Natural killer cell treated with Interleukin-12 subunit alpha and Interleukin-12 subunit beta and Interleukin-15 and Interleukin-18, amount 100 ng/mL, for 72 hours (primary cell): ENCODE data around the gene PRKAR1B. TPM values are rescaled to one million over a fixed set of nuclear protein-coding genes. Genes with fewer than 3 reads are reported as not detected.

Source experiments
- ATAC-seq, 2 donors: fragments of 150-1000 bp; cut with Tn5 transposase in 1 of 2; sonication (Bioruptor Pico), chemical (Tn5 transposase) in 1 of 2; 2 replicates each; pipeline ENCODE4 v1.10.0; 2021
- DNase-seq: peaks from one replicate; pipeline ENCODE4 v3.0.0; 2022; ENCODE audit warnings: low spot score
- H3K27ac Mint-ChIP-seq, 2 donors: 1 replicate in 1 of 2; 2 replicates in 1 of 2; pipeline ENCODE4 v1.8.0; 2022; ENCODE audit warnings: mixed read lengths in 2 of 2, mild to moderate bottlenecking in 1 of 2, moderate library complexity in 1 of 2
- H3K27me3 Mint-ChIP-seq, 2 donors: 1 replicate in 1 of 2; 2 replicates in 1 of 2; pipeline ENCODE4 v1.8.0; 2022; ENCODE audit warnings: mixed read lengths in 2 of 2
- H3K36me3 Mint-ChIP-seq: one replicate; pipeline ENCODE4 v1.8.0; 2022; ENCODE audit warnings: mixed read lengths
- H3K4me1 Mint-ChIP-seq, 2 donors: 1 replicate in 1 of 2; 2 replicates in 1 of 2; pipeline ENCODE4 v1.8.0; 2022; ENCODE audit warnings: low read depth in 2 of 2, mixed read lengths in 2 of 2, mild to moderate bottlenecking in 1 of 2
- H3K4me3 Mint-ChIP-seq: one replicate; pipeline ENCODE4 v1.8.0; 2022; ENCODE audit warnings: mixed read lengths
- H3K9me3 Mint-ChIP-seq: 2 replicates; pipeline ENCODE4 v1.8.0; 2022; ENCODE audit warnings: mixed read lengths
- total RNA-seq, 2 donors: library from RNA; stranded (reverse); gene quantifications; one replicate each; pipeline ENCODE4 v1.2.3, GENCODE V29; 2022

PRKAR1B gene
- total RNA-seq, 2 donors from 2014 or later: 9.8 to 31.9 TPM

- H3K4me1 Mint-ChIP-seq: peaks cover 42 to 52% of the 10 kb centered on the region in 2 donors
- H3K36me3 Mint-ChIP-seq: no peaks in the 10 kb centered on the region
- H3K27ac Mint-ChIP-seq: peak overlapping the region; percentile 97 to 100
- DNase-seq: peak; percentile 97
- ATAC-seq: peak; percentile 81 to 87
- H3K4me3 Mint-ChIP-seq: peak overlapping the region; percentile 88
- H3K27me3 Mint-ChIP-seq: no peaks in the 10 kb centered on the region
- H3K9me3 Mint-ChIP-seq: no peaks in the 10 kb centered on the region
Measured at GRCh38 chr7:604001-604883, 122.8 kb downstream of the PRKAR1B start.

- Mint-ChIP-seq H3K27me3 (no peaks in the 10 kb centered on the region), H3K9me3 (no peaks in the 10 kb centered on the region), H3K4me1 (peaks cover 40 to 52% of the 10 kb centered on the region in 2 donors), H3K27ac (peak overlapping the region; percentile 97 to 100), H3K4me3 (peak overlapping the region; percentile 88), H3K36me3 (no peaks in the 10 kb centered on the region)
- ATAC-seq (peak; percentile 73 to 79), DNase-seq (peak; percentile 87)
Measured at GRCh38 chr7:603152-603951, 123.7 kb downstream of the PRKAR1B start.

- peak; percentile 2 to 3 for ATAC-seq
- Mint-ChIP-seq H3K4me1 (peaks cover 40 to 51% of the 10 kb centered on the region in 2 donors), H3K9me3 (no peaks in the 10 kb centered on the region), H3K27me3 (no peaks in the 10 kb centered on the region), H3K36me3 (no peaks in the 10 kb centered on the region), H3K27ac (peak overlapping the region; percentile 97 to 100), H3K4me3 (peak overlapping the region; percentile 88)
- peak; percentile 85 for DNase-seq
Measured at GRCh38 chr7:602341-603141, 124.5 kb downstream of the PRKAR1B start.

- peak; percentile 64 to 67 for ATAC-seq
- no peaks in the 10 kb centered on the region for H3K36me3 Mint-ChIP-seq
Measured at GRCh38 chr7:601595-602340, 125.3 kb downstream of the PRKAR1B start.

DNA sequence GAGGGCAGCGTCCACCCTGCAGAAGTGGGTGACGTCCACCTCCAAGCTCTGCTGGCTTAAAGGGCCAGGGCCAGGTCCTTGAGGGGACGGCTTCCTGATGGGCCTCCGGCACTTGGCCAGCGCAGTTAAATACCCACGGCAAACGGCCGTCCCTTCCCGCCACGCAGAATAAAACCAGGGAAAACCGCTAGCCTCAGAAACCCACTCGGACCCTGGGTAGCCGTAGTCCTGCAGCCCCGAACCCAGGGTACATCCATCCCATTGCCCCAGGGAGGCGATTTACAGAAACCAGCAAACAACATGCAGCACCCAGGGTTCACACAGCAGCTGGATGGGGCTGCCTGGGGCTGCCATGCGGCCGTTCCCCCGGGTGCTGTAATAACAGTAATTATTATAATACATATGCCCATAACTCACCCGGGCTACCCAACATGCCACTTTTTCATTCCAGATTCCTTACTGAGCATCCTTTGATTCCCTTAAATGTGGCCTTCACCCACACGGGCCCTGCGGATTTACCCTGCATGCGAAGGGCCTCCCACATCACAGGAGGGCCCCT, 126.0 kb downstream of the PRKAR1B start:
- peaks cover 40 to 55% of the 10 kb centered on the region in 2 donors for H3K4me1 Mint-ChIP-seq
- H3K9me3 Mint-ChIP-seq: no peaks in the 10 kb centered on the region
- H3K27ac Mint-ChIP-seq: peak overlapping the region; percentile 97 to 100
- ATAC-seq (no peak), DNase-seq (no peak)
- H3K27me3 Mint-ChIP-seq: no peaks in the 10 kb centered on the region
- peak overlapping the region; percentile 88 for H3K4me3 Mint-ChIP-seq
- H3K36me3 Mint-ChIP-seq: no peaks in the 10 kb centered on the region

More at GRCh38 chr7:601595-602340, 125.3 kb downstream of the PRKAR1B start:
- peaks cover 40 to 55% of the 10 kb centered on the region in 2 donors for H3K4me1 Mint-ChIP-seq
- peak; percentile 94 for DNase-seq
- H3K27ac Mint-ChIP-seq: peak overlapping the region; percentile 97 to 100
- no peaks in the 10 kb centered on the region for H3K9me3 Mint-ChIP-seq
- peak overlapping the region; percentile 88 for H3K4me3 Mint-ChIP-seq
- no peaks in the 10 kb centered on the region for H3K27me3 Mint-ChIP-seq

DNA sequence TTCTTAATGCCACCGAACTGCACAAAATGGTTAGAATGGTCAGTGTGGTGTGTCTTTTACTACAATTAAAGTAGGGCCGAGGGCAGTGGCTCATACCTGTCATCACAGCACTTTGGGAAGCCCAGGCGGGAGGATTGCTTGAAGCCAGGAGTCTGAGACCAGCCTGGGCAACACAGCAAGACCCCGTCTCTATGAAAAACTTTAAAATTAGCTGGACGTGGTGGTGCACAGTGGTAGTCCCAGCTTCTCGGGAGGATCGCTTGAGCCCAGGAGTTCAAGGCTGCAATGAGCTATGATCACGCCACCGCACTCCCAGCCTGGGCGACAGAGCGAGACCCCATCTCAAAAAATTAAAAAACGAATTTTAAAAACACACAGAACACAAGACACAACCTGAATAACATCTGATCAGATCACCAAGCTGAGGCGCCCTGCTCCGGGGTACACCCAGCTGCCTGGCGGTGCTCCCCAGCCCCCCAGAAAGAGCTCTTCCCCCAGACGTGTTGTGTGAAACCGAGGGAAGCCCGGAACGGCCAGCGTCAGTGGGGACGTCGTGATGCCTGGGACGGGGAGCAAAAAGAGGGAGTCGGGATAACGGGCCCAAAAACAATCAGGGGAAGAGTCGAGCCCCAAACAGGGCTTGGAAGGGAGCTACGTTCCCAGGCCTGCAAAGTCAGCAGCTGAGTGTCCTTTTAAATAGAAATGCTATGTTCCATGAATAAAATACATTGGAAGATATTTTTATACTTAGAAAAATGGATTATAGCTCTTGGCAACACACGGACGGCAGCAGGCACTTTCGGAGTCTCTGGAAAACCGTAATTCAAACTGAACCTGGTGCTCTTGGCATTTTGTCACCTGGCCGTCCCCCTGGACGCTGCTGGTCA, 126.7 kb downstream of the PRKAR1B start:
- no peaks in the 10 kb centered on the region for H3K36me3 Mint-ChIP-seq
- H3K27ac Mint-ChIP-seq: peak overlapping the region in 1 of 2 donors; percentile 100
- peak overlapping the region; percentile 88 for H3K4me3 Mint-ChIP-seq
- no peaks in the 10 kb centered on the region for H3K27me3 Mint-ChIP-seq
- peaks cover 40 to 58% of the 10 kb centered on the region in 2 donors for H3K4me1 Mint-ChIP-seq
- no peak for ATAC-seq
- no peaks in the 10 kb centered on the region for H3K9me3 Mint-ChIP-seq
- DNase-seq: no peak

DNA sequence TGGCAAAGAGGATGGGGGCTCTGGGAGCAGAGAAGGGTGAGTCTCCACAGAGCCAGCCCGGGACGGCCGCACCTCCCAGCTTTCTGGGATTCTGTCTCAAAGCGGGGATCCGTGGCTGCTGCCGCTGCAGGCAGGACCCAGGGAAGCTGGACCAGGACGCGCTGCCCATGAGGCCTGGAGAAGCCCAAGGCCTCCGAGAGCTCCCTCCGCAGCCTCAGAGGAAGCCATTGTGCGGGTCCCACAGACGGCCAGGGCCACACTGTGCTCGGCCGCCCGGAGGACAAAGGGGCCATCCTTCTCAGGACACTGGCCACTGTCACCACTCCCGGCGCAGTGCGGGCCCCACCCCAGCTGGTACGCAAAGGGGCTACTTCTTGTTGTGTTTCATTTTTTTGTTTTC, 128.2 kb downstream of the PRKAR1B start:
- Mint-ChIP-seq H3K4me1 (peaks cover 27 to 47% of the 10 kb centered on the region in 2 donors), H3K9me3 (no peaks in the 10 kb centered on the region), H3K4me3 (no peak overlapping the region), H3K27ac (no peak overlapping the region), H3K36me3 (no peaks in the 10 kb centered on the region), H3K27me3 (no peaks in the 10 kb centered on the region)
- DNase-seq: no peak
- no peak for ATAC-seq

DNA sequence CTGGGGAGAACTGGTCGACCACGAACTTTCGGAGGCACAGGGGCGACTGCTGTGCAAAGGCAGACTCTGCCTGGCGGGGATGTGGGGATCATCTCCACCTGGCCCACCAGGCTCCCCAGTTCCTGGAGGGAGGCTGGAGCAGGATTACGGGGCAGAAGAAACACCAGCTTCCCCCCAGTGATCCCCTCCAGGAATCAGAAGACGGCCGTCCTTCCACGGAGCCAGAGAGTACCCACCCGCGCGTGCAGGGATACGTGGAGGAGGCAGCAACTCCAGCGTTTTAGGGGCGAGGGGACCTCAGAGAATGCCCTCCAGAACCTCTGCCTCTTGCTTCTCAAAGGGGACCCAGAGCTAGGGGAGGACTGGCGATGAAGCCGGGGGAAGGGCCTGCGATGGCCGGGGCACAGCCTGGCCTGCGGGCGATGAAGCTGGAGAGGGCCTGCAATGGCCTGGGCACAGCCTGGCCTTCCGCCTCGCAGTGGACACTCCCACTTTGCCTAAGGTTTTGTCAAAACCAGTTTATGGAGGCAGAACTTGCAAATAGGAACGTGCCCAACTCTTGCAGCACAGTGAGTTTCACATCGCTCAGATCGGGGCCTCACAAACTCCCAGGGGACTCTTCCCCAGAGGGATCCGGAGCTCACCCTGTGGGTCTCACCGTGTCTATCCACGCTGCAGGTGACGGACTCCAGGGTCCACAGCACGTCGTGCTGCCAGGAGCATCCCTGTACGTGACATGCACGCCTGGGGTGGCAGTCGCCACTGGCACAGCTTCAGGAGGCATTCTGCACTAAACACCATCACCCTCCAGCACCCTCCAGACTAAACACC, 129.5 kb downstream of the PRKAR1B start:
- H3K27ac Mint-ChIP-seq: no peak overlapping the region
- H3K4me1 Mint-ChIP-seq: peaks cover 21 to 42% of the 10 kb centered on the region in 2 donors
- no peak overlapping the region for H3K4me3 Mint-ChIP-seq
- H3K9me3 Mint-ChIP-seq: no peaks in the 10 kb centered on the region
- H3K36me3 Mint-ChIP-seq: no peaks in the 10 kb centered on the region
- ATAC-seq: no peak
- no peak for DNase-seq
- H3K27me3 Mint-ChIP-seq: peaks cover 0 to 2% of the 10 kb centered on the region in 2 donors

GRCh38 chr7:596819-597182, 130.3 kb downstream of the PRKAR1B start:
- Mint-ChIP-seq H3K4me1 (peaks cover 18 to 38% of the 10 kb centered on the region in 2 donors), H3K27me3 (peaks cover 0 to 2% of the 10 kb centered on the region in 2 donors), H3K36me3 (no peaks in the 10 kb centered on the region), H3K9me3 (no peaks in the 10 kb centered on the region), H3K27ac (no peak overlapping the region), H3K4me3 (no peak overlapping the region)
- DNase-seq (no peak), ATAC-seq (no peak)

- ATAC-seq (no peak), DNase-seq (no peak)
- no peak overlapping the region for H3K4me3 Mint-ChIP-seq
- H3K9me3 Mint-ChIP-seq: no peaks in the 10 kb centered on the region
- H3K27me3 Mint-ChIP-seq: peaks cover 0 to 7% of the 10 kb centered on the region in 2 donors
- no peaks in the 10 kb centered on the region for H3K36me3 Mint-ChIP-seq
- H3K4me1 Mint-ChIP-seq: peaks cover 13 to 38% of the 10 kb centered on the region in 2 donors
- H3K27ac Mint-ChIP-seq: no peak overlapping the region
Measured at GRCh38 chr7:596071-596818, 130.8 kb downstream of the PRKAR1B start.

GRCh38 chr7:595621-596010, 131.5 kb downstream of the PRKAR1B start:
- Mint-ChIP-seq H3K36me3 (no peaks in the 10 kb centered on the region), H3K9me3 (no peaks in the 10 kb centered on the region), H3K27me3 (peaks cover 0 to 7% of the 10 kb centered on the region in 2 donors), H3K4me3 (no peak overlapping the region), H3K27ac (no peak overlapping the region), H3K4me1 (peaks cover 8 to 35% of the 10 kb centered on the region in 2 donors)
- ATAC-seq: peak; percentile 73 to 76
- no peak for DNase-seq
